ENCODE results near the gene HAPLN3. TPM values are rescaled to one million over a fixed set of nuclear protein-coding genes. Genes with fewer than 3 reads are reported as not detected.

HAPLN3 gene
- total and polyA plus RNA-seq, 11 donors: 1.2 to 32.9 (median 3.3) TPM

- intact Hi-C loops (cut with DNase I): loop anchor here in 4 of 10 donors (5.0 to 10.0 kb wide), 3 partner anchors 102 to 274 kb away; no protein-coding TSS in a partner anchor
- TF ChIP-seq CTCF (IDR thresholded peaks at IDR 0.05): no peak
- no peak for TF ChIP-seq POLR2A (IDR thresholded peaks at IDR 0.05)
- no peaks in the 10 kb centered on the region for H3K27me3 ChIP-seq
- ATAC-seq (peak in 1 of 4 donors; percentile 8), DNase-seq (no peak)
- peaks cover 0 to 65% (median 46%) of the 10 kb centered on the region in 9 donors for H3K36me3 ChIP-seq
- H3K4me3 ChIP-seq: no peak overlapping the region
- H3K27ac ChIP-seq: peak overlapping the region in 8 of 12 donors; percentile 8 to 57 (median 40)
- H3K9me3 ChIP-seq: no peaks in the 10 kb centered on the region
- WGBS, 4 donors: 80 to 90% (median 86%) methylated on average over 10 to 12 of the region's 12 CpGs
- peaks cover 5 to 81% (median 47%) of the 10 kb centered on the region in 12 donors for H3K4me1 ChIP-seq
Observed at GRCh38 chr15:88900309-88900981, 5.1 kb upstream of the HAPLN3 start.

- no peak for DNase-seq
- H3K4me1 ChIP-seq: peaks cover 5 to 81% (median 48%) of the 10 kb centered on the region in 12 donors
- peaks cover 0 to 58% (median 46%) of the 10 kb centered on the region in 9 donors for H3K36me3 ChIP-seq
- H3K27ac ChIP-seq: peak overlapping the region in 2 of 12 donors; percentile 24 to 25
- WGBS, 4 donors: 90 to 96% (median 94%) methylated on average over 9 of the region's 9 CpGs
- peaks cover 0 to 8% (median 0%) of the 10 kb centered on the region in 9 donors for H3K27me3 ChIP-seq
- no peaks in the 10 kb centered on the region for H3K9me3 ChIP-seq
- ATAC-seq: no peak
- intact Hi-C loops (cut with DNase I): loop anchor here in 7 of 10 donors (5.0 to 10.0 kb wide), 6 partner anchors 244 to 278 kb away; partner anchors contain the start of gene AEN (in 4 of the 7)
- no peak overlapping the region for H3K4me3 ChIP-seq
- TF ChIP-seq POLR2A (IDR thresholded peaks at IDR 0.05) (no peak), CTCF (IDR thresholded peaks at IDR 0.05) (no peak)
Observed at GRCh38 chr15:88899251-88899650, 3.9 kb upstream of the HAPLN3 start.

- H3K36me3 ChIP-seq: peaks cover 0 to 53% (median 43%) of the 10 kb centered on the region in 9 donors
- ATAC-seq: no peak
- 86 to 90% (median 87%) methylated on average over 15 of the region's 15 CpGs for WGBS, 4 donors
Observed at GRCh38 chr15:88898736-88899135, 3.4 kb upstream of the HAPLN3 start.

More at GRCh38 chr15:88898736-88899135, 3.4 kb upstream of the HAPLN3 start:
- Histone ChIP-seq H3K9me3 (no peaks in the 10 kb centered on the region), H3K27ac (peak overlapping the region in 4 of 12 donors; percentile 17 to 82 (median 53)), H3K4me3 (no peak overlapping the region), H3K4me1 (peaks cover 5 to 80% (median 47%) of the 10 kb centered on the region in 12 donors), H3K27me3 (peaks cover 0 to 8% (median 0%) of the 10 kb centered on the region in 9 donors)
- intact Hi-C loops (cut with DNase I): loop anchor here in 7 of 10 donors (5.0 to 10.0 kb wide), 6 partner anchors 244 to 279 kb away; partner anchors contain the start of gene AEN (in 4 of the 7)
- TF ChIP-seq POLR2A (IDR thresholded peaks at IDR 0.05) (no peak), CTCF (IDR thresholded peaks at IDR 0.05) (no peak)
- no peak for DNase-seq
